ENCODE results near the gene SLC25A25. TPM values are rescaled to one million over a fixed set of nuclear protein-coding genes. Genes with fewer than 3 reads are reported as not detected.
A peak's percentile ranks its signal among the peaks of the same experiment; 100 is the strongest.

The SLC25A25 gene
- total and polyA plus RNA-seq, 2 donors (not counting 3 experiments of a cell fraction or from before 2014, with no cell fraction given) = 18.1 to 20.2 TPM

DNA sequence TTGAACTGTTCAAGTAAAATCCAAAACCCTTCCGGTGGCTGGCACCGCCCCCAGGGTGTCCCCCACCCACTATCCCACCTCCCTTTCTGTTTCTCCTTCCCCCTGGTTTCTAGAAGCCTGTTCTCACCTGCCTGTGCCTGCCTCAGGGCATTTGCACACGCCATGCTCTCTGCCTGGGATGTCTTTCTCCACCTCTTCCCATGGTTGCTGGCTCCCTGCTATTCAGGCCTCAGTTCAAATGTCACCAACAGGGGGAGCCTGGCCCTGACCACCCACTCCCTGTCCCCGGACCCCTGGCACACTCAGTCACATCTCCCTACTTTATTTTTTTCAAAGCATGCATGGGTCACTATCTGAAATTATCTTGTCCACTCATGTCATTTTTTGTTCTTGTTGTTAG lies 47.3 kb upstream of the SLC25A25 start:
- Histone ChIP-seq H3K4me2 (ENCODE audit: insufficient read depth, low read length) (no peak overlapping the region), H3K4me3 (replicated peaks in 1 of 3; ENCODE audit: insufficient read depth in 1 of 3, low read depth in 1 of 3, low read length in 3 of 3) (no peak overlapping the region), H3K27me3 (ENCODE audit: control insufficient read depth in 2 of 2, insufficient read depth in 2 of 2, low read length in 2 of 2) (no peaks in the 10 kb centered on the region), H3K4me1 (ENCODE audit: control insufficient read depth, extremely low read depth, insufficient read depth, low read length) (peaks cover 5% of the 10 kb centered on the region), H3K36me3 (ENCODE audit: control insufficient read depth in 2 of 2, extremely low read depth in 1 of 2, insufficient read depth in 2 of 2, low read length in 2 of 2) (no peaks in the 10 kb centered on the region), H3K79me2 (ENCODE audit: control insufficient read depth, insufficient read depth, low read length) (no peaks in the 10 kb centered on the region), H4K20me1 (replicated peaks; ENCODE audit: control insufficient read depth, extremely low read depth, insufficient read depth, low read length) (no peaks in the 10 kb centered on the region), H2AFZ (ENCODE audit: low read depth, low read length) (no peak overlapping the region), H3K9me1 (replicated peaks; ENCODE audit: control insufficient read depth, extremely low read depth, insufficient read depth, low read length) (no peaks in the 10 kb centered on the region), H3K27ac (ENCODE audit: insufficient read depth, low read depth, low read length) (no peak overlapping the region), H3K9me3 (replicated peaks; ENCODE audit: control insufficient read depth, insufficient read depth, low read length) (no peaks in the 10 kb centered on the region), H3K9ac (replicated peaks; ENCODE audit: extremely low read depth, insufficient read depth, low read length) (no peak overlapping the region)
- dilution Hi-C loops (cut with MboI; ENCODE audit: extremely low pct_ligation_motif_present, low sequenced_read_pairs) = no loop called here
- CTCF ChIA-PET = interaction anchor here (1.3 kb wide), 1 partner anchor 13 kb away, joined by 4 read pairs; no protein-coding TSS in a partner anchor
- POLR2A ChIA-PET = no interaction called here
- BruUV-seq (replicated peaks) = no TSS peak
- no peak for FAIRE-seq
- TF ChIP-seq JUN (IDR thresholded peaks at IDR 0.05; ENCODE audit: borderline replicate concordance, insufficient read depth, insufficient read length, low read depth) = no peak
- TF ChIP-seq GATA2 (IDR thresholded peaks at IDR 0.05; ENCODE audit: insufficient read depth, insufficient read length, low read depth, low read length) = no peak
- no peak for TF ChIP-seq POLR2A (IDR thresholded peaks at IDR 0.05; ENCODE audit: low read depth, low read length)
- no peak for TF ChIP-seq POLR2AphosphoS5 (IDR thresholded peaks at IDR 0.05; ENCODE audit: insufficient read depth, low read depth, low read length)
- TF ChIP-seq, protein P1, sequence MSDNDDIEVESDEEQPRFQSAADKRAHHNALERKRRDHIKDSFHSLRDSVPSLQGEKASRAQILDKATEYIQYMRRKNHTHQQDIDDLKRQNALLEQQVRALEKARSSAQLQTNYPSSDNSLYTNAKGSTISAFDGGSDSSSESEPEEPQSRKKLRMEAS (IDR thresholded peaks at IDR 0.05; ENCODE audit: insufficient read depth, insufficient read length) = no peak
- peak; percentile 15 to 24 for TF ChIP-seq CTCF (IDR thresholded peaks at IDR 0.05; ENCODE audit: extremely low read depth in 1 of 2, insufficient read depth in 1 of 2, low read depth in 1 of 2, low read length in 2 of 2)
- no peak for TF ChIP-seq EZH2 (IDR thresholded peaks at IDR 0.05; ENCODE audit: borderline replicate concordance, low read depth, low read length, severe bottlenecking)
- no peak for DNase-seq (ENCODE audit: low read depth, low spot score)
- intact Hi-C loops (cut with micrococcal nuclease) = no loop called here

All from endothelial cell of umbilical vein (primary cell).